Embryonic facial prominence (tissue), 1 donor: Measurements from ENCODE around the gene NDOR1.

Experiments
- DNase-seq: peaks from one replicate; pipeline ENCODE4 v3.0.0-alpha.2; 2016; ENCODE audit errors: extremely low spot score

The NDOR1 gene

GRCh38 chr9:137198902-137199283 is 6.6 kb upstream of the NDOR1 start:
- no peak for DNase-seq

- no peak for DNase-seq
Measured at GRCh38 chr9:137199411-137200121, 5.9 kb upstream of the NDOR1 start.

- DNase-seq = peak; percentile 91
Measured at GRCh38 chr9:137200311-137201204, 4.9 kb upstream of the NDOR1 start, which contains the start of gene TPRN. TPRN (minus strand) TSS chr9:137200741; CDS start chr9:137200711, 30 bp downstream.

- DNase-seq = no peak
Measured at GRCh38 chr9:137201205-137201868, 4.2 kb upstream of the NDOR1 start.

- no peak for DNase-seq
Measured at GRCh38 chr9:137202966-137203365, 2.5 kb upstream of the NDOR1 start.

- DNase-seq = no peak
Measured at GRCh38 chr9:137204731-137205125, 772 bp upstream of the NDOR1 start.

GRCh38 chr9:137206602-137207001 is 1.1 kb downstream of the NDOR1 start:
- DNase-seq = no peak

GRCh38 chr9:137211532-137211931 is 6.0 kb downstream of the NDOR1 start:
- no peak for DNase-seq

- DNase-seq = no peak
Measured at GRCh38 chr9:137212520-137212919, 7.0 kb downstream of the NDOR1 start.

- no peak for DNase-seq
Measured at GRCh38 chr9:137213160-137214060, 7.9 kb downstream of the NDOR1 start.

- DNase-seq = no peak
Measured at GRCh38 chr9:137214620-137215019, 9.1 kb downstream of the NDOR1 start.

- DNase-seq = no peak
Measured at GRCh38 chr9:137215196-137215986, 9.9 kb downstream of the NDOR1 start.

GRCh38 chr9:137216188-137216965 is 10.9 kb downstream of the NDOR1 start:
- DNase-seq = no peak

GRCh38 chr9:137217276-137218211 is 12.0 kb downstream of the NDOR1 start:
- DNase-seq = no peak

- DNase-seq = no peak
Measured at GRCh38 chr9:137218212-137218753, 12.8 kb downstream of the NDOR1 start.

GRCh38 chr9:137218754-137219271 is 13.3 kb downstream of the NDOR1 start:
- no peak for DNase-seq

GRCh38 chr9:137219757-137220316 is 14.3 kb downstream of the NDOR1 start:
- no peak for DNase-seq
